CD14-positive monocyte (primary cell): ENCODE measurements around the gene CDIPT. TPM values are rescaled to one million over a fixed set of nuclear protein-coding genes. Genes with fewer than 3 reads are reported as not detected.

Experiments used
- DNase-seq, 3 donors: peaks; one replicate each; pipeline ENCODE4 v3.0.0-alpha.2; 2011 to 2022
- H2AFZ ChIP-seq: 2 replicates; pipeline ENCODE4 v1.6.0; 2012; ENCODE audit warnings: mild to moderate bottlenecking, low read depth, low read length, inconsistent platforms; ENCODE audit not compliant: insufficient read depth, poor library complexity, severe bottlenecking
- H3K27ac ChIP-seq, 2 donors: 1 replicate in 1 of 2; 2 replicates in 1 of 2; pipeline ENCODE4 v1.5.1; 2012 to 2013; ENCODE audit warnings: low read length in 2 of 2, control low read depth in 1 of 2, inconsistent platforms in 1 of 2, low read depth in 1 of 2, mild to moderate bottlenecking in 1 of 2
- H3K27me3 ChIP-seq, 2 donors: one replicate each; pipeline versions ENCODE4 v1.6.0 to v1.6.1; 2011 to 2013; ENCODE audit warnings: low read length in 2 of 2; ENCODE audit not compliant: control insufficient read depth in 2 of 2, insufficient read depth in 2 of 2
- H3K36me3 ChIP-seq, 2 donors: replicated peaks in 1 of 2; 1 replicate in 1 of 2; 2 replicates in 1 of 2; pipeline versions ENCODE4 v1.5.1 to v1.6.1; 2012 to 2013; ENCODE audit warnings: low read length in 2 of 2, control low read depth in 1 of 2, inconsistent platforms in 1 of 2, mild to moderate bottlenecking in 1 of 2; ENCODE audit not compliant: insufficient read depth in 2 of 2, control insufficient read depth in 1 of 2
- H3K4me1 ChIP-seq, 2 donors: 1 replicate in 1 of 2; 2 replicates in 1 of 2; pipeline versions ENCODE4 v1.5.1 to v1.6.1; 2012 to 2013; ENCODE audit warnings: low read length in 2 of 2, control low read depth in 1 of 2, inconsistent platforms in 1 of 2, mild to moderate bottlenecking in 1 of 2, moderate library complexity in 1 of 2; ENCODE audit not compliant: insufficient read depth in 2 of 2, control insufficient read depth in 1 of 2
- H3K4me2 ChIP-seq: replicated peaks from 2 replicates; pipeline ENCODE3; 2012; ENCODE audit warnings: low read length, moderate library complexity, mild to moderate bottlenecking; ENCODE audit not compliant: poor library complexity, severe bottlenecking; ENCODE audit errors: extremely low read depth
- H3K4me3 ChIP-seq, 3 experiments: fragments of 200-600 bp in 1 of 3; sonication (generic) in 1 of 3; replicated peaks in 1 of 3; 1 replicate in 2 of 3; 2 replicates in 1 of 3; pipeline ENCODE4 v1.5.1; 2011 to 2013; ENCODE audit warnings: low read length in 3 of 3, mild to moderate bottlenecking in 3 of 3, control low read depth in 2 of 3, low read depth in 2 of 3, inconsistent platforms in 1 of 3, moderate library complexity in 1 of 3
- H3K79me2 ChIP-seq: 2 replicates; pipeline ENCODE4 v1.6.0; 2012; ENCODE audit warnings: mild to moderate bottlenecking, control low read depth, inconsistent platforms, low read length, moderate library complexity; ENCODE audit not compliant: insufficient read depth
- H3K9ac ChIP-seq: 2 replicates; pipeline ENCODE4 v1.6.0; 2017; ENCODE audit warnings: low read length, mild to moderate bottlenecking; ENCODE audit not compliant: insufficient read depth, poor library complexity, severe bottlenecking
- H3K9me3 ChIP-seq, 2 donors: replicated peaks in 1 of 2; 1 replicate in 1 of 2; 2 replicates in 1 of 2; pipeline versions ENCODE4 v1.5.1 to v1.6.1; 2012 to 2013; ENCODE audit warnings: low read length in 2 of 2, control low read depth in 1 of 2; ENCODE audit not compliant: control insufficient read depth in 1 of 2, insufficient read depth in 1 of 2
- H4K20me1 ChIP-seq: 2 replicates; pipeline ENCODE4 v1.6.0; 2012; ENCODE audit warnings: mild to moderate bottlenecking, low read length, control low read depth, moderate library complexity; ENCODE audit not compliant: insufficient read depth
- H3K27ac Mint-ChIP-seq, 7 donors: one replicate each; pipeline ENCODE4 v1.8.0; 2020; ENCODE audit warnings: mild to moderate bottlenecking in 7 of 7, mixed read lengths in 7 of 7, moderate library complexity in 6 of 7, inconsistent platforms in 2 of 7
- H3K27me3 Mint-ChIP-seq, 3 donors: one replicate each; pipeline ENCODE4 v1.8.0; 2021 to 2022; ENCODE audit warnings: low read depth in 3 of 3, mild to moderate bottlenecking in 3 of 3, mixed read lengths in 3 of 3, moderate library complexity in 3 of 3, inconsistent platforms in 1 of 3
- H3K36me3 Mint-ChIP-seq, 2 donors: one replicate each; pipeline ENCODE4 v1.8.0; 2020; ENCODE audit warnings: mixed read lengths in 2 of 2, inconsistent platforms in 1 of 2, mild to moderate bottlenecking in 1 of 2
- H3K4me1 Mint-ChIP-seq: one replicate; pipeline ENCODE4 v1.8.0; 2020; ENCODE audit warnings: mild to moderate bottlenecking, mixed read lengths
- H3K4me3 Mint-ChIP-seq, 2 donors: one replicate each; pipeline ENCODE4 v1.8.0; 2020; ENCODE audit warnings: mild to moderate bottlenecking in 2 of 2, mixed read lengths in 2 of 2, moderate library complexity in 1 of 2
- H3K9me3 Mint-ChIP-seq, 7 donors: one replicate each; pipeline ENCODE4 v1.8.0; 2020 to 2022; ENCODE audit warnings: mixed read lengths in 7 of 7, mild to moderate bottlenecking in 6 of 7, moderate library complexity in 6 of 7, inconsistent platforms in 2 of 7
- CTCF ChIP-seq: fragments of 200-600 bp; IDR thresholded peaks from one replicate; pipeline ENCODE4 v1.8.0; 2022; ENCODE audit warnings: antibody characterized with exemption, mild to moderate bottlenecking
- WGBS: methylation state at CpG from one replicate; pipeline ENCODE4 v1.1.5; 2013; ENCODE audit warnings: missing lambda C conversion rate; ENCODE audit not compliant: insufficient coverage; 5-methylcytosine and 5-hydroxymethylcytosine counted together
- intact Hi-C, 2 donors: fragments of 100-400 bp; cut with micrococcal nuclease; formaldehyde crosslinking; loops; one replicate each; pipeline versions ENCODE4 v1.15.0 to v1.15.1; 2023
- polyA plus RNA-seq, 3 donors: library from polyadenylated mRNA; depleted of rRNA in 1 of 3; unstranded in 2 of 3; stranded (reverse) in 1 of 3; fragments of 300-500 nt in 2 of 3; fragments of >200 nt in 1 of 3; fragmentation: Illumina TruSeq in 2 of 3; gene quantifications; 1 replicate in 2 of 3; 2 replicates in 1 of 3; pipeline ENCODE4 v1.2.3, GENCODE V29; 2012 to 2021

Gene CDIPT
- polyA plus RNA-seq, 3 donors = 67.2 to 98.8 (median 93.5) TPM

- no peak overlapping the region for H3K4me3 ChIP-seq
- H4K20me1 ChIP-seq = peaks cover 23% of the 10 kb centered on the region
- no peak overlapping the region for H2AFZ ChIP-seq
- intact Hi-C loops = no loop called here
- Mint-ChIP-seq H3K4me1 (no peaks in the 10 kb centered on the region), H3K27ac (peak overlapping the region in 1 of 7 donors; percentile 23), H3K36me3 (peaks cover 26 to 43% of the 10 kb centered on the region in 2 donors), H3K27me3 (peaks cover 0 to 2% (median 2%) of the 10 kb centered on the region in 3 donors), H3K9me3 (peaks cover 0 to 2% (median 0%) of the 10 kb centered on the region in 7 donors), H3K4me3 (no peak overlapping the region)
- H3K27ac ChIP-seq = no peak overlapping the region
- no peak for DNase-seq
- no peaks in the 10 kb centered on the region for H3K79me2 ChIP-seq
- no peak overlapping the region for H3K9ac ChIP-seq
- no peak for TF ChIP-seq CTCF
- no peaks in the 10 kb centered on the region for H3K27me3 ChIP-seq
- no CpG with 5 or more reads among the region's 3 CpGs for WGBS
- no peaks in the 10 kb centered on the region for H3K9me3 ChIP-seq
- H3K36me3 ChIP-seq = peaks cover 19 to 31% of the 10 kb centered on the region in 2 donors
- H3K4me2 ChIP-seq = no peak overlapping the region
- H3K4me1 ChIP-seq = no peaks in the 10 kb centered on the region
Observed at GRCh38 chr16:29850998-29851397, 12.0 kb downstream of the CDIPT start.

GRCh38 chr16:29849505-29849904 lies 13.5 kb downstream of the CDIPT start:
- Histone ChIP-seq H3K4me1 (no peaks in the 10 kb centered on the region), H3K4me2 (no peak overlapping the region), H3K9ac (no peak overlapping the region), H3K27ac (no peak overlapping the region), H3K79me2 (no peaks in the 10 kb centered on the region), H3K4me3 (no peak overlapping the region), H2AFZ (no peak overlapping the region), H4K20me1 (peaks cover 34% of the 10 kb centered on the region), H3K27me3 (no peaks in the 10 kb centered on the region), H3K9me3 (no peaks in the 10 kb centered on the region), H3K36me3 (peaks cover 34 to 46% of the 10 kb centered on the region in 2 donors)
- Mint-ChIP-seq H3K27ac (no peak overlapping the region), H3K27me3 (peaks cover 0 to 2% (median 1%) of the 10 kb centered on the region in 3 donors), H3K9me3 (peaks cover 0 to 2% (median 0%) of the 10 kb centered on the region in 7 donors), H3K36me3 (peaks cover 41 to 58% of the 10 kb centered on the region in 2 donors), H3K4me1 (no peaks in the 10 kb centered on the region), H3K4me3 (no peak overlapping the region)
- 67% methylated on average over 1 of the region's 5 CpGs for WGBS
- no peak for TF ChIP-seq CTCF
- intact Hi-C loops = loop anchor here (2.0 to 5.0 kb wide), 3 partner anchors 42 to 157 kb away; partner anchors contain the start of gene MAZ (in 1 of the 2)
- DNase-seq = no peak
